HG03064 (cell line): Measurements from ENCODE around the gene CPHXL2.
A peak's percentile ranks its signal among the peaks of the same experiment; 100 is the strongest.

Experiments
- ATAC-seq: cut with Tn5 transposase; IDR thresholded peaks from one replicate; pipeline ENCODE4 v1.9.1; 2021; ENCODE audit warnings: low read depth; ENCODE audit not compliant: unreplicated experiment

The CPHXL2 gene

GRCh38 chr16:75644240-75645012 is 32.4 kb downstream of the CPHXL2 start:
- ATAC-seq = no peak

GRCh38 chr16:75640598-75640997 is 36.2 kb downstream of the CPHXL2 start:
- no peak for ATAC-seq

DNA sequence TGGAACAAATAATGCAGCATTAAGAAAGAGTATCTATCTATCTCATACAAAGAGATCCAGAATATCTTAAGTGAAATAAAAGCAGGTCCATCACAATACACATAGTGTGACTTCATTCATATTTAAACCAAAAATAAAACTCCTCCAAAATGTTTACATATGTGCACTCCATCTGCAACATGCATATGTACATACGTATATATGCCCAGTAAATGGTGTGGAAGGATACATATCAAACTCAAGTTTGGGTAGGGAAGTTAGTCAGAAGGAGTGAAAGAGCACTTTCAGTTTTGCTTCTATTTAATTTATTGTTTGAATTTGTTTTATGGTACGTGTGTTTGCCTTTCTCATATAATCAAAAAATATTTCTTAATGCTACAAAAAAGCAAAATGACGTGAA is 41.8 kb downstream of the CPHXL2 start:
- no peak for ATAC-seq

DNA sequence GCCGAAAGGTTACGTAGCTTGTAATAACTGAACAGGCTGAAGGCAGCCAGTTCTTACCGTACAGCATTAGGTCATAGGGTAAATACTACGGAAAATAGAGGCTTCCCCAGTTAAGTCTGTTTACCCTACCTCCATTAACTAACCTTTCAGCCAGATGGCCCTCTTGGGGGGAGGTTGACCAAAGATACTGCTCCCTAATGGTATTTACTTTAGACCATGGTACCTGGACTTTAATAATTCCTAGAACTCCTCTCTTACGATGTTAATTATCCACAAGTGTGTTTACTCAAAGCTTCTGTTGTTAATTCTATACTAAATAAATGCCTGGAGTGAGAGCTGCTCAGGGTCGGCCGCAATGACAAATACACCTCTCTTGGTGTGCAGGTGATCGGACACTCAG is 44.0 kb downstream of the CPHXL2 start:
- no peak for ATAC-seq

DNA sequence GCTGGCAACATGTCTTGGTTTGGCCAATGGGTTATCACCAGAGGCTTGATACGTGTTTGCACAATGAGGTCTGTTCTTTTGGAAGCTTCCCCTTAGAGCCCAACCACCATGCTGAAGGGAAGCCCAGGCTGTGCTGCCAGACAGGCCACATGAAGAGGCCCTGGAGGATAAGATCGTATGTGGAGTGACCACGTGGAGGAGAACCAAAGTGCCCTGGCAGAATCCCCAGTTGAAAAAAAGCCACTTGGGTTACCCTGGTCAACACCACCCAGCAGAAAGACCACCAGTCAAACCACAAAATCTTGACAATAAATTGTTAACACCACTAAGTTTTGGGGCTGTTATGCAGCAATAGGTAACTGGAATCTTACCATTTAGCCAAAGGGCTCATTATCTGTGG is 46.8 kb downstream of the CPHXL2 start:
- no peak for ATAC-seq

GRCh38 chr16:75629132-75629531 is 47.7 kb downstream of the CPHXL2 start:
- ATAC-seq = no peak

- no peak for ATAC-seq
Measured at GRCh38 chr16:75628351-75628750, 48.5 kb downstream of the CPHXL2 start.

- no peak for ATAC-seq
Measured at GRCh38 chr16:75627851-75628250, 49.0 kb downstream of the CPHXL2 start.

DNA sequence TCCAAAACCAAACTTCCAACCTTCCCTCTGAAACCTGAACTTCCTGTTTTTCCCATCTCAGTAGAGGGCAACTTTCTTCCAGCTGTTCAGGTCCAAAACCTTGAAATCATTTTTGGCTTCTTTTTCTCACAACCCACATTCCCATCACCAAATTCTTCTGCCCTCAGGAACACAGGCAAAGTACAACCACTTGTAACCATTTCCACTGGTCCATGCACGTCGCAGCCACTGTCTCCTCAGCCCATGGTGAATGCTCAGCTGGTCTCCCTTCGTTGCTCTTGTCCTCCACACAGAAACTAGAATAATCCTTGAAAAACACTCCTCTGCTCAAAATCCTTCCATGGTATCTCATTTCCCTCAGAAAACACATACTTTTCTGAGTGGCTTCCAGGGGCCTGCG is 50.0 kb downstream of the CPHXL2 start:
- ATAC-seq = no peak

DNA sequence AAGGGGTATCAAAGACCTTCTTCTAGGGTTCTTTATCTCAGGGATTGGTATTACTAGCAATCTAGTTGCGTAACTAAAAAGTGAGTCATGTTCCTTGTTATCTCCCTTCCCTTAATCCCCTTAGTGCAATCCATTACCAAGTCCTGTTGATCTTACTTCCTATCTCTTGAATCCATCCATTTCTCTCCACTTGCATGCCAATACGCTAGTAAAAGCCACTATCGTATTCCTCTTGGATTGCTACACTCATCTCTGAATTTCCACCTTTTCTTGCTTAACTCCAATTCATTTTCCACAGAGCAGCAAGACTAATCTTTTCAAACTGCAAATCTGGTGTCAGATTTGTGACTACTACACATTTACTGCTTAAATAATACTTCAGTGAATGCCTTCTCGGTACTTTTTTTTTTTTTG is 51.9 kb downstream of the CPHXL2 start:
- ATAC-seq = no peak

DNA sequence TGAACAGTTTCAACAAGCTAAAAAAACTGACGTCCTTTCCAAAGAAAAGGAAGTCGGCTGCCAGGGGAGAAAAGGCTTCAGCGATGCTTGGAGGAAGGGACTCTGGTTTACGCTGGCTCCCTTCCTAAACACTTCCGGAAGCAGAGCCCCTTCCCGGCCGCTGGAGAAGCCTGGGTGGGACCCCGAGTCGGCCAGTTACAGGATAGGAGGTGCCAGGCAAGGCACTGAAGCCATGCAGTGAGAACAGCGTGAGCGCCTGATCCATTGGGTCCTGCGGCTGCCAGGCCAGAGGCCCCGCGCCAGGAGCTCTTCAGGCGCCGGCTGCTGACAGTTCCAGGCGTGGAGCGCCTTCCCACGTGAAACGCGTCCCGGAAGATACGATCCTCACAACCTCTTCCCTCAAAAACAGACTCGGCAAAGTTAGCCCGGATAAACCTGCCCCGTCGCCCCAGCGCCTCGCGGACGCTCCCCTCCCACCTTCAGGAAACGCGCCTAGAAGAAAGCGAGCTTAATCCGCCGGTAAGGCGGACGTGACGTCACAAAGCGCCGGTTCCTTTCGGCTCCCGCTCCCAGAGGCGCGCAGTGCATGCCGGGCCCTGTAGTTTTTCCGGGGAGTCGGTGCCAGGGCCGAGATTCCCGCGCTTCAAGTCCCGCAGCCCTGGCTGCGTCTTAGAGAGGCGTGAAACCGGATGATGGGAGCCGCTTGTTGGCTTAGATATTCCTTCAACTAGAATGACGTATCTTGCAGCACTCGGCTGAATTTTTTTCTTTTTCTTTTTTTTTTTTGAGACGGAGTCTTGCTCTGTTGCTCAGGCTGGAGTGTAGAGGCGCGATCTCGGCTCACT is 53.8 kb downstream of the CPHXL2 start, which contains the start of gene ADAT1:
Gene ADAT1 (minus strand): TSS at position 521 of the 845 bp plus-strand sequence. CDS start 2,482 bp downstream, outside the sequence.
- peak; percentile 88 for ATAC-seq

GRCh38 chr16:75621170-75621477 is 55.7 kb downstream of the CPHXL2 start:
- no peak for ATAC-seq

DNA sequence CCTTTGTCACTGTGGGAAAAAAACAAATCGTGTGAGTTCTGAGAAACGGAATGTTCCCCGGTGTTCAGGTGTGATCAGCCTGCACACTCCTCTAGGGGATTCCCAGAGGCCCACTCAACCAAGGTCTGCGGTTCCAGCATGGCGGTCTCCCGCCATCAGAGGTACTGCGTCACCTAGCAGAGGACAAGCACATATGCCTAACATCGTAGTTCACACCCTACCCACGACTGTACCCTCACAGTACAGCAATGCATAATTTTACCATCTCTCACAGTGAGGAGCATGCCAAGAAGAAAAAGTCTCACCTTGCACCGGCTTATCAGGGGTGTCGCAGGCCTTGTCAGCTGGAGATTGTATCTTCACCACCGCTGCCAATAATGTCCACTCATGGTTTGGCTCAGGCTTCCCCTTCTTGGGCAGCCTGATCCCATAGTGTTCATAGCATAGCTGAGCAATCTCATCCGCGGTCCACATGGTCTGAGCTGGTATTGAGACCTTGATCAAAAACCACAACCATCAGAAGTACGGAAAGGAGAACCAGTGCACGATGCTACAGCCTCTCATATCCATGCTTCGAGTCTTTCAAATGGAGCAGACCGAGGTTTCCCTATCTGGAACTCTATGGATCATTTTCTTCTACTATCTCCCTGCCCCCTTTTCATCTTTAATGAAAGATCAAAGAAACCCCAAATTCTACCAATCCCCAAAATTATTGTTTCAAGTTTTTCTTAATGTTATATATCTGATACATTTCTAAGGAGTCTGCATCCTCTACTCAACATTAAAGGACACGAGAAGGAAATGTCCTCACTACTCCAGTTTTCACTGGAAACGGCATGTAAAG is 56.3 kb downstream of the CPHXL2 start:
- ATAC-seq = no peak

DNA sequence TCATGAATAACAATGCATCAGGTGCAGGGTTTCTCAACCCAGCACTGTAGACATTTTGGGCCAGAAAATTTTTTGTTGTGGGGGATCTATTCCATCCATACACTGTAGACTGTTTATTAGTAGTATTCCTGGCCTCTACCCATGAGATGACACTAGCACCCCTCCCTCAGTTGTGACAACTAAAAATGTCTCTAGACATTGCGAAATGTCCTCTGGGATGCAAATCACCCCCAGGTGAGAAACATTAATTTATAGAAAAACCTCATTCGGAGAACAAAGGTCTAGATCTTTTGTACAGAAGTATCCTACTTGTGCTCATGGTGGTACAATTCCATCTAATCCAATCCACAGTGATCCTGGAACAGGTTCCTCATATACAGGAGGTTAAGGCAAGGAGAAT is 58.0 kb downstream of the CPHXL2 start:
- no peak for ATAC-seq

DNA sequence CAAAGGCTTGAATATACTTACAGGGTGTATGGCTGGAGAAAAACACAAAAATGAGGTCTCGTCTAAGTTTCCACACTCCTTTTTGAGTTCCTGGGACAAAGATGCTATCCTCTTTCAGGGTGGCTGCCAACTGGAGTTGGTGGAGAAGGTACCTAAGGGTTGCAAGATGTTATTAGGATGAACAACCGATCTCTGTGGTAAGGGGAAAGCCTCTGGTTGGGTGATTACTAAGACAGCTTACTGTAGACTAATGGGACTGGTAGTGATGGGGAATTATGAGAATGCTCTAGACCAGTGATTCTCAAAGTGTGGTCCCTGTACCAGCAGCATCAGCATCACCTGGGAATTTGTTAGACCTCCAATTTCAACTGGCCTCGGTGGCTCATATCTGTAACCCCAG is 59.7 kb downstream of the CPHXL2 start:
- no peak for ATAC-seq

GRCh38 chr16:75616521-75617010 is 60.2 kb downstream of the CPHXL2 start:
- no peak for ATAC-seq

DNA sequence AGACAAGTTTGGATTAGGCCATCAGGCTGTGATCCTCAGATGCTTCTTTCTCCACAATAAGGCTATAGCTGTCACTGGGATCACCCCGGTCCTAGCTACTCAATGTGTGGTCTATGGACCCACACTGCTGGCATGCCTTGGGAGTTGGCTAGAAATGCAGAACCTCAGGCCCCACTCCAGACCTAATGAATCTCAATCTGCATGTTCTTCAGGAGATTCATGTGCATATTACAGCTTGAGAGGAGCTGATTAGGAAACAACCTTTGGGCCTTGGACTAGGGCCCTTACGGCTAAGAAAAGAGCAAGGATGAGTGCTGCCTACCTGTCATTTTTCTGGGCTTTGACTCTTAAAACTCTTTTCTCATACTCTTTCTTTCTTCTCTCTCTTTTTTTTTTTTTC is 61.2 kb downstream of the CPHXL2 start:
- no peak for ATAC-seq

DNA sequence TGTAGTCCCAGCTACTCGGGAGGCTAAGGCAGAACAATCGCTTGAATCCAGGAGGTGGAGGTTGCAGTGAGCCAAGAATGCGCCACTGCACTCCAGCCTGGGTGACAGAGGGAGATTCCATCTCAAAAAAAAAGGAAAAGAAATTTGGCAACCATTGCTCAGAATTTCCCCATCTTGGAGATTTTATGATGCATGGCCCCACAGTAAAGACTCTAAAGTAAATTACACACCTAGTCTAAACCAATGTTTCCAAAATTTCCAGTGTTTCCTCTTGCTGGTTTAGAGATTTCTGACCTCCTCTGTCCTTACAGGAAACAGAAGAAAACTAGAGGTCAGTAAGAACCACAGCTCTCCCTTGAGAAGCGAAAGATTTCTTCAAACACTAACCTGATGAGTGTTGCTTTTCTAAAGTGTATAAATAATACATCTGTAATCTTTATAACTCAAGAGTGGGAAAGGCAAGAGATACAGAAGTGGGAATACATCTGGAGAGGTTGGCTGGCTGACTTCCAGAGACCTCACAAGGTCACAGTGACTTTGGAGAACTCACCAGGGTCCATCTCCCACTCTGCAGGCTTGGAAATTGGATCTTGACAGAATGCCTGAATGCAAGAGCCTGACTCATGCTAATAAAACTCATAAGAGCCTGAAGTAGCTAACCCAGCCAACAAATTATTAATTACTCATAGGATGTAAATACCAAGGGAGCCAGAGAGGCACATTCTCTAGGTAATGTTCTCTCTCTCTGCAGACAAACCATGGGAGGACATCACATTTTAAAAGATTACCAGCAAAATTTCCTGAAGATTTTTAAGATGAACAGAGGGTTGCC is 62.5 kb downstream of the CPHXL2 start:
- no peak for ATAC-seq
